ENCODE data around the gene CDT1. TPM values are rescaled to one million over a fixed set of nuclear protein-coding genes. Genes with fewer than 3 reads are reported as not detected.

Gene CDT1
- total RNA-seq, 1 experiment from 2014 or later, result 160 TPM

- no peak overlapping the region for H3K27ac ChIP-seq (ENCODE audit: low read depth, low read length)
- H3K27me3 ChIP-seq (ENCODE audit: insufficient read depth, low read length), result no peaks in the 10 kb centered on the region
- H3K9me3 ChIP-seq (ENCODE audit: control insufficient read depth in 1 of 2, insufficient read depth in 1 of 2, low read depth in 1 of 2, low read length in 2 of 2), result no peaks in the 10 kb centered on the region
- DNase-seq (ENCODE audit: low read depth, low spot score) (no peak), ATAC-seq (no peak)
- H3K36me3 ChIP-seq (ENCODE audit: control insufficient read depth in 1 of 2, insufficient read depth in 2 of 2, low read length in 2 of 2), result no peaks in the 10 kb centered on the region
- H2AFZ ChIP-seq (ENCODE audit: low read depth, low read length, poor library complexity, severe bottlenecking), result no peak overlapping the region
- no peaks in the 10 kb centered on the region for H3K79me2 ChIP-seq (ENCODE audit: insufficient read depth, low read length)
- BruUV-seq (replicated peaks), result no TSS peak
- ChIA-PET CTCF (interaction anchor here (1.9 kb wide), 1 partner anchor 15 kb away, joined by 4 read pairs; no protein-coding TSS in a partner anchor), POLR2A (interaction anchor here (0.7 kb wide), 1 partner anchor 42 kb away, joined by 3 read pairs; no protein-coding TSS in a partner anchor), RAD21 (ENCODE audit: low non-redundant PET in 1 of 2, low total read pairs in 2 of 2, uncharacterized antibody in 2 of 2, unreplicated experiment in 2 of 2) (no interaction called here)
- no peak overlapping the region for H3K9ac ChIP-seq (ENCODE audit: low read length)
- TF ChIP-seq TCF7L2 (IDR thresholded peaks at IDR 0.05; ENCODE audit: borderline replicate concordance, extremely low read depth, insufficient read depth, insufficient read length), result no peak
- no peak for TF ChIP-seq CEBPB (IDR thresholded peaks at IDR 0.05; ENCODE audit: low read depth)
- TF ChIP-seq EZH2phosphoT487 (IDR thresholded peaks at IDR 0.05; ENCODE audit: borderline replicate concordance), result no peak
- TF ChIP-seq, protein P1, sequence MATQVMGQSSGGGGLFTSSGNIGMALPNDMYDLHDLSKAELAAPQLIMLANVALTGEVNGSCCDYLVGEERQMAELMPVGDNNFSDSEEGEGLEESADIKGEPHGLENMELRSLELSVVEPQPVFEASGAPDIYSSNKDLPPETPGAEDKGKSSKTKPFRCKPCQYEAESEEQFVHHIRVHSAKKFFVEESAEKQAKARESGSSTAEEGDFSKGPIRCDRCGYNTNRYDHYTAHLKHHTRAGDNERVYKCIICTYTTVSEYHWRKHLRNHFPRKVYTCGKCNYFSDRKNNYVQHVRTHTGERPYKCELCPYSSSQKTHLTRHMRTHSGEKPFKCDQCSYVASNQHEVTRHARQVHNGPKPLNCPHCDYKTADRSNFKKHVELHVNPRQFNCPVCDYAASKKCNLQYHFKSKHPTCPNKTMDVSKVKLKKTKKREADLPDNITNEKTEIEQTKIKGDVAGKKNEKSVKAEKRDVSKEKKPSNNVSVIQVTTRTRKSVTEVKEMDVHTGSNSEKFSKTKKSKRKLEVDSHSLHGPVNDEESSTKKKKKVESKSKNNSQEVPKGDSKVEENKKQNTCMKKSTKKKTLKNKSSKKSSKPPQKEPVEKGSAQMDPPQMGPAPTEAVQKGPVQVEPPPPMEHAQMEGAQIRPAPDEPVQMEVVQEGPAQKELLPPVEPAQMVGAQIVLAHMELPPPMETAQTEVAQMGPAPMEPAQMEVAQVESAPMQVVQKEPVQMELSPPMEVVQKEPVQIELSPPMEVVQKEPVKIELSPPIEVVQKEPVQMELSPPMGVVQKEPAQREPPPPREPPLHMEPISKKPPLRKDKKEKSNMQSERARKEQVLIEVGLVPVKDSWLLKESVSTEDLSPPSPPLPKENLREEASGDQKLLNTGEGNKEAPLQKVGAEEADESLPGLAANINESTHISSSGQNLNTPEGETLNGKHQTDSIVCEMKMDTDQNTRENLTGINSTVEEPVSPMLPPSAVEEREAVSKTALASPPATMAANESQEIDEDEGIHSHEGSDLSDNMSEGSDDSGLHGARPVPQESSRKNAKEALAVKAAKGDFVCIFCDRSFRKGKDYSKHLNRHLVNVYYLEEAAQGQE (IDR thresholded peaks at IDR 0.05; ENCODE audit: low read depth), result no peak
- no peak for TF ChIP-seq EZH2 (IDR thresholded peaks at IDR 0.05)
- no peak for TF ChIP-seq POLR2AphosphoS5 (IDR thresholded peaks at IDR 0.05; ENCODE audit: low read depth, low read length)
- TF ChIP-seq, protein P2, sequence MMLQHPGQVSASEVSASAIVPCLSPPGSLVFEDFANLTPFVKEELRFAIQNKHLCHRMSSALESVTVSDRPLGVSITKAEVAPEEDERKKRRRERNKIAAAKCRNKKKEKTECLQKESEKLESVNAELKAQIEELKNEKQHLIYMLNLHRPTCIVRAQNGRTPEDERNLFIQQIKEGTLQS (IDR thresholded peaks at IDR 0.05), result no peak
- H3K4me3 ChIP-seq (replicated peaks in 1 of 2; ENCODE audit: low read depth in 1 of 2, low read length in 2 of 2), result no peak overlapping the region
- intact Hi-C loops (cut with micrococcal nuclease), result no loop called here
- H3K4me2 ChIP-seq (ENCODE audit: low read length), result no peak overlapping the region
- no peaks in the 10 kb centered on the region for H4K20me1 ChIP-seq (ENCODE audit: insufficient read depth)
- no peaks in the 10 kb centered on the region for H3K9me2 ChIP-seq (ENCODE audit: insufficient read depth)
- no peaks in the 10 kb centered on the region for H3K4me1 ChIP-seq (ENCODE audit: control insufficient read depth in 1 of 2, insufficient read depth in 2 of 2, low read length in 2 of 2)
Measured at GRCh38 chr16:88842806-88843205, 39.2 kb downstream of the CDT1 start.
